H1 (cell line): ENCODE measurements around the gene EGR4.

Experiments
- ATF3 ChIP-seq: IDR thresholded peaks from 2 replicates; pipeline ENCODE4 v1.6.1; 2011; ENCODE audit warnings: low read depth, mild to moderate bottlenecking, low read length; ENCODE audit not compliant: insufficient read depth
- BCL11A ChIP-seq, 2 experiments: IDR thresholded peaks; one replicate each; pipeline ENCODE4 v1.6.1; 2011; ENCODE audit warnings: low read depth in 2 of 2, low read length in 2 of 2, mild to moderate bottlenecking in 2 of 2
- CEBPB ChIP-seq: IDR thresholded peaks from 2 replicates; pipeline ENCODE4 v1.6.1; 2012; ENCODE audit warnings: low read depth, low read length
- CTCF ChIP-seq, 3 experiments: IDR thresholded peaks; 1 replicate in 2 of 3; 2 replicates in 1 of 3; pipeline versions ENCODE4 v1.5.1 to v1.6.1; 2011; ENCODE audit warnings: low read length in 3 of 3, mild to moderate bottlenecking in 3 of 3, inconsistent platforms in 2 of 3, low read depth in 1 of 3, moderate library complexity in 1 of 3; ENCODE audit not compliant: insufficient read depth in 1 of 3; ENCODE audit errors: control extremely low read depth in 1 of 3
- EZH2 ChIP-seq: fragments of 200-600 bp; sonication (generic); IDR thresholded peaks from 2 replicates; pipeline ENCODE4 v1.7.1; 2012; ENCODE audit warnings: low read depth, mild to moderate bottlenecking, moderate library complexity, low read length, inconsistent platforms; ENCODE audit not compliant: severe bottlenecking
- FOSL1 ChIP-seq: IDR thresholded peaks from 2 replicates; pipeline ENCODE4 v1.6.1; 2011; ENCODE audit warnings: mild to moderate bottlenecking, low read depth, low read length, moderate library complexity; ENCODE audit not compliant: insufficient read depth
- JUND ChIP-seq: IDR thresholded peaks from 2 replicates; pipeline ENCODE4 v1.6.1; 2011; ENCODE audit warnings: mild to moderate bottlenecking, improper control_type of control experiment, low read length
- KDM5A ChIP-seq: fragments of 200-600 bp; IDR thresholded peaks from 2 replicates; pipeline ENCODE4 v1.7.1; 2012; ENCODE audit warnings: mild to moderate bottlenecking, low read length, inconsistent platforms, mixed read lengths
- POLR2A ChIP-seq, 2 experiments: IDR thresholded peaks; 1 replicate in 1 of 2; 2 replicates in 1 of 2; pipeline ENCODE4 v1.6.1; 2011; ENCODE audit warnings: low read depth in 2 of 2, low read length in 2 of 2, mild to moderate bottlenecking in 2 of 2; ENCODE audit errors: control extremely low read depth in 1 of 2
- SAP30 ChIP-seq: fragments of 300-600 bp; sonication (generic); IDR thresholded peaks from 2 replicates; pipeline ENCODE4 v1.7.1; 2012; ENCODE audit warnings: low read length, moderate library complexity, mild to moderate bottlenecking, inconsistent platforms; ENCODE audit not compliant: insufficient read depth, insufficient replicate concordance
- SIN3A ChIP-seq, 2 experiments: IDR thresholded peaks in 1 of 2; conservative IDR thresholded peaks in 1 of 2; 2 replicates each; pipeline ENCODE4 v1.6.1; 2011 to 2012; ENCODE audit warnings: low read length in 2 of 2, improper control_type of control experiment in 1 of 2, low read depth in 1 of 2, mild to moderate bottlenecking in 1 of 2
- SP1 ChIP-seq: IDR thresholded peaks from 2 replicates; pipeline ENCODE4 v1.6.1; 2011; ENCODE audit warnings: low read depth, low read length
- TBP ChIP-seq: IDR thresholded peaks from 2 replicates; pipeline ENCODE4 v1.6.1; 2011; ENCODE audit warnings: low read depth, low read length, improper control_type of control experiment
- YY1 ChIP-seq: IDR thresholded peaks from 2 replicates; pipeline ENCODE4 v1.6.1; 2011; ENCODE audit warnings: low read depth, mild to moderate bottlenecking, low read length

GRCh38 chr2:73259704-73260337 lies 33.5 kb downstream of the EGR4 start:
- TF ChIP-seq CTCF (IDR thresholded peaks at IDR 0.05; ENCODE audit: control extremely low read depth in 1 of 3, insufficient read depth in 1 of 3, low read depth in 1 of 3, low read length in 3 of 3) (no peak), SAP30 (no peak), POLR2A (IDR thresholded peaks at IDR 0.05; ENCODE audit: control extremely low read depth in 1 of 2, low read depth in 2 of 2, low read length in 2 of 2) (no peak), EZH2 (no peak), SIN3A (conservative IDR thresholded peaks at IDR 0.05 in 1 of 2, IDR thresholded peaks at IDR 0.05 in 1 of 2; ENCODE audit: low read depth in 1 of 2, low read length in 2 of 2) (no peak), CEBPB (no peak), JUND (no peak), YY1 (no peak), SP1 (no peak), BCL11A (IDR thresholded peaks at IDR 0.05; ENCODE audit: low read depth in 2 of 2, low read length in 2 of 2) (no peak), TBP (no peak), ATF3 (no peak), KDM5A (no peak), FOSL1 (no peak)
